GM12878 (cell line): ENCODE measurements around the gene MCOLN1. TPM values are rescaled to one million over a fixed set of nuclear protein-coding genes. Genes with fewer than 3 reads are reported as not detected.
A peak's percentile ranks its signal among the peaks of the same experiment; 100 is the strongest.

ENCODE experiments used
- BMI1 ChIP-seq: fragments of 450-650 bp; IDR thresholded peaks from 2 replicates; pipeline ENCODE4 v1.6.1; 2016; ENCODE audit warnings: mild to moderate bottlenecking, moderate library complexity, borderline replicate concordance
- CEBPZ ChIP-seq: fragments of 150-350 bp; IDR thresholded peaks from 2 replicates; pipeline ENCODE4 v1.6.1; 2016; ENCODE audit warnings: low read depth, low read length
- ETV6 ChIP-seq, 2 experiments: fragments of 450-650 bp in 1 of 2; IDR thresholded peaks in 1 of 2; conservative IDR thresholded peaks in 1 of 2; 2 replicates each; pipeline ENCODE4 v1.6.1; 2014; ENCODE audit warnings: antibody characterized with exemption in 1 of 2, borderline replicate concordance in 1 of 2, low read depth in 1 of 2, mild to moderate bottlenecking in 1 of 2, moderate library complexity in 1 of 2
- FOXK2 ChIP-seq: fragments of 450-650 bp; IDR thresholded peaks from 2 replicates; pipeline ENCODE4 v1.6.1; 2017; ENCODE audit warnings: mild to moderate bottlenecking, moderate library complexity
- FOXM1 ChIP-seq: IDR thresholded peaks from 2 replicates; pipeline ENCODE4 v1.6.1; 2012; ENCODE audit warnings: low read depth, mild to moderate bottlenecking, inconsistent platforms, low read length, moderate library complexity
- HDAC6 ChIP-seq: fragments of 200-600 bp; sonication (generic); IDR thresholded peaks from one replicate; pipeline ENCODE4 v1.8.0; 2017; ENCODE audit warnings: antibody characterized with exemption; ENCODE audit not compliant: unreplicated experiment
- KLF5 ChIP-seq: fragments of 450-650 bp; IDR thresholded peaks from 2 replicates; pipeline ENCODE4 v1.6.1; 2014; ENCODE audit warnings: mild to moderate bottlenecking; ENCODE audit not compliant: partially characterized antibody
- MEF2A ChIP-seq: IDR thresholded peaks from 2 replicates; pipeline ENCODE4 v1.6.1; 2011; ENCODE audit warnings: low read depth, mild to moderate bottlenecking, low read length, moderate library complexity; ENCODE audit not compliant: insufficient read depth
- MLLT1 ChIP-seq: fragments of 450-650 bp; IDR thresholded peaks from 2 replicates; pipeline ENCODE4 v1.6.1; 2016; ENCODE audit warnings: mild to moderate bottlenecking
- MTA3 ChIP-seq: IDR thresholded peaks from 2 replicates; pipeline ENCODE4 v1.6.1; 2012; ENCODE audit warnings: low read length, inconsistent platforms, borderline replicate concordance
- NBN ChIP-seq: fragments of 450-650 bp; IDR thresholded peaks from 2 replicates; pipeline ENCODE4 v1.6.1; 2016
- PAX5 ChIP-seq: IDR thresholded peaks from 2 replicates; pipeline ENCODE4 v1.6.1; 2011; ENCODE audit warnings: low read depth, low read length, borderline replicate concordance
- PBX3 ChIP-seq: IDR thresholded peaks from 2 replicates; pipeline ENCODE4 v1.6.1; 2011; ENCODE audit warnings: mild to moderate bottlenecking, low read depth, low read length, moderate library complexity; ENCODE audit not compliant: insufficient replicate concordance
- ZBED1 ChIP-seq: IDR thresholded peaks from 2 replicates; pipeline ENCODE4 v1.6.1; 2016; ENCODE audit warnings: borderline replicate concordance
- ZBTB4 ChIP-seq: fragments of 450-650 bp; formaldehyde crosslinking; IDR thresholded peaks from 2 replicates; pipeline ENCODE4 v1.4.0; 2022; ENCODE audit warnings: mild to moderate bottlenecking, moderate library complexity
- polyA plus RNA-seq, 11 experiments: library from polyadenylated mRNA; depleted of rRNA in 4 of 11; unstranded in 6 of 11; stranded (reverse) in 5 of 11; fragments of >200 nt; fragmentation: Nextera tagmentation in 4 of 11; fragmentation: Illumina TruSeq in 1 of 11; extraction: Ambion mirVana in 4 of 11; extraction: Trizol in 1 of 11; gene quantifications; 1 replicate in 1 of 11; 2 replicates in 10 of 11; pipeline versions ENCODE4 v1.2.1 to v1.2.3, GENCODE V29; 2011 to 2016; ENCODE audit warnings: inconsistent platforms in 2 of 11, missing spikeins in 2 of 11, low read depth in 1 of 11
- total RNA-seq, 4 experiments: library from RNA; depleted of rRNA in 3 of 4; stranded (reverse); fragments of >200 nt in 3 of 4; fragmentation: Illumina TruSeq in 1 of 4; extraction: Trizol in 1 of 4; gene quantifications; 2 replicates each; pipeline versions ENCODE4 v1.2.1 to v1.2.3, GENCODE V29; 2013 to 2021

MCOLN1 gene
- total and polyA plus RNA-seq, 10 of the 15 experiments (the other 5 are each of a cell fraction or from before 2014, with no cell fraction given): 0.42 to 15.6 (median 4.9) TPM

GRCh38 chr19:7522072-7522922 is at the start of gene MCOLN1 (continued):
- TF ChIP-seq CEBPZ (0 out of 2 replicates have a peak, but pooled peaks have one; percentile 35), MTA3 (no peak), HDAC6 (no peak), ZBED1 (no peak), PBX3 (no peak), MLLT1 (peak; percentile 82), PAX5 (peak; percentile 65; the same call in 1 of the 2 replicates), ZBTB4 (peak; percentile 97), FOXM1 (no peak), MEF2A (no peak), ETV6 (conservative IDR thresholded peaks at IDR 0.05 in 1 of 2, IDR thresholded peaks at IDR 0.05 in 1 of 2; ENCODE audit: borderline replicate concordance in 1 of 2, low read depth in 1 of 2) (no peak), KLF5 (peak; percentile 73), NBN (peak; percentile 88), FOXK2 (peak; percentile 60; the same call in 1 of the 2 replicates), BMI1 (no peak)
